KOPT-K1 (cell line): ENCODE results near the gene SLC4A1.

Experiments
- H3K27ac ChIP-seq: fragments of 200-600 bp; sonication (generic); 2 replicates; pipeline ENCODE4 v1.5.1; 2016; ENCODE audit warnings: antibody characterized with exemption, mild to moderate bottlenecking, low read depth, low read length; ENCODE audit not compliant: poor library complexity, severe bottlenecking
- H3K36me3 ChIP-seq: fragments of 200-600 bp; sonication (generic); 2 replicates; pipeline ENCODE4 v1.5.1; 2017; ENCODE audit warnings: antibody characterized with exemption, mild to moderate bottlenecking, low read length, moderate library complexity; ENCODE audit not compliant: insufficient read depth
- H3K9me3 ChIP-seq: fragments of 200-600 bp; sonication (generic); 2 replicates; pipeline ENCODE4 v1.5.1; 2017; ENCODE audit warnings: antibody characterized with exemption, low read length, mild to moderate bottlenecking; ENCODE audit not compliant: insufficient read depth, poor library complexity, severe bottlenecking

SLC4A1 gene

GRCh38 chr17:44272321-44272951 is 4.5 kb upstream of the SLC4A1 start:
- Histone ChIP-seq H3K36me3 (no peaks in the 10 kb centered on the region), H3K27ac (no peak overlapping the region), H3K9me3 (no peaks in the 10 kb centered on the region)

DNA sequence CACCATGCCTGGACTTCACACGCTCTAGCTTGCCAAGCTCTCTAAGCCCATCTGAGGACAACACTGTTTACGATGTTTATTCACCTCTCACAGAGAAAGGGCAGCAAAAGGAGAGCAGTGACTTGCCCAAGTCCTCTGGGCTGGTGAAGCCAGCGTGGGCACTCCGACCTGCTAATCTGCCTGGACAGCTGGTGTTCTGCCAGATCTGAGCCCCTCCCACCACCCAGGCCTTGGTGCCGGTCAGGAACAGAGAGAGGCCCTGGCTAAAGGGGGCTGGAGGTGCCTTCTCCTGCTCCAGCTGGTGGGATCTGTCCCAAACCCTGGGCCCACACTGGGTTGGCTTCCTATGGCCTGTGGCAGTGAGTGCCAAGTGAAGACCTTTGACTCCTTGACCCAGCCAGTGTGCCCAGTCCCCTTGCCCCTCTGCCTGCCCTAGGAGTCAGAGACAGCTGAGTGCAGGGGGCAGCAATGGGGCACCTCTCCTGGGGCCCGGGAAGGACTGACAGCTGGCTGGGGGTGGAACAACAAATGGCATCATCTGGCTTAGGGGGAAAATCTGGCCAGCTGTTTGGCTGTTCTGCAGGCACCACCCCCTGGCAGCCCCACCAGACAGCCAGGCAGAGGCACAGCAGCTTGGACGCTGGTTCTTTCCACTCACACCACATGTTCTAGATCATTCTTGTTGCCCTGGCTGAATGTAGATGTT is 1.8 kb upstream of the SLC4A1 start:
- Histone ChIP-seq H3K36me3 (no peaks in the 10 kb centered on the region), H3K27ac (no peak overlapping the region)

GRCh38 chr17:44268709-44269534 is 987 bp upstream of the SLC4A1 start:
- H3K27ac ChIP-seq: no peak overlapping the region
- H3K36me3 ChIP-seq: no peaks in the 10 kb centered on the region
- no peaks in the 10 kb centered on the region for H3K9me3 ChIP-seq

More for the DNA sequence above, 1.8 kb upstream of the SLC4A1 start:
- H3K9me3 ChIP-seq: no peaks in the 10 kb centered on the region

DNA sequence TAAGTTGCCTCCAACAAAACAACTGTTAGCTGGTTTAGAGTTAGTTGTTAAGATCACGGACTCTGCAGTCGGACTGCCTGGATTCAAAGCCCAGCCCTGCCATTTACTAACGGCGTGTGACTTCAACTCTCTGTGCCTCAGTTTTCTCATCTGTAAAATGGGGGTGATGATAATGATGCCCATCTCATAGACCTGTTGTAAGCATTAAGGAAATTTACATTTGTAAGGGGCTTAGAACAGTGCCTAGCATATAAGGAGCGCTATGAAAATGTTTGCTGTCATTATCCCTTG is 825 bp downstream of the SLC4A1 start:
- Histone ChIP-seq H3K36me3 (no peaks in the 10 kb centered on the region), H3K27ac (no peak overlapping the region), H3K9me3 (no peaks in the 10 kb centered on the region)

GRCh38 chr17:44266402-44267164 is 1.4 kb downstream of the SLC4A1 start:
- Histone ChIP-seq H3K27ac (no peak overlapping the region), H3K9me3 (no peaks in the 10 kb centered on the region), H3K36me3 (no peaks in the 10 kb centered on the region)

DNA sequence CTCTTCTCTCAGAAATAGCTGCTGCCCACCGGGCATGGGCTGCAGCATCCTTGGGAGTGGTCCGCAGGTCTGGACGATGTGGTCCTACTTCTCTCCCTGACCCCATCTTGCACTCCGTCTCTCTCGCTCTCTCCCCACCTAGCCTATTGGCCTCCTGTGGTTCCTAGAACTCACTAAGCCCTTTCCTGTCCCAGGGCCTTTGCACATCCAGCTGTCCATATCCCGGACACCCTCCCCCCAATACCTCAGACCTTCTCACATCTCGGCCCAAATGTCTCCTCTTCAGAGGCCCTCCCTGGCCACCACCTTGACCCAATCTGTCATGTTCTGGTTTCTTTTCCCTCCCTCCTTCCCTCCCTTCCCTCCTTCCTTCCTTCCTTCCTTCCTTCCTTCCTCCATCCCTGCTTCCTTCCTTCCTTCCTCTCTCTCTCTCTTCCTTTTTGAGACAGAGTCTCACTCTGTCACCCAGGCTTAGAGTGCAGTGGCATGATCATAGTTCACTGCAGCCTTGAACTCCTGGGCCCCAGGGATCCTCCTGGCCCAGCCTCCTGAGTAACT is 4.5 kb downstream of the SLC4A1 start:
- no peaks in the 10 kb centered on the region for H3K36me3 ChIP-seq
- H3K27ac ChIP-seq: no peak overlapping the region

GRCh38 chr17:44262654-44263225 is 5.2 kb downstream of the SLC4A1 start:
- no peaks in the 10 kb centered on the region for H3K9me3 ChIP-seq
- H3K27ac ChIP-seq: no peak overlapping the region
- H3K36me3 ChIP-seq: no peaks in the 10 kb centered on the region

More for the DNA sequence above, 4.5 kb downstream of the SLC4A1 start:
- no peaks in the 10 kb centered on the region for H3K9me3 ChIP-seq

DNA sequence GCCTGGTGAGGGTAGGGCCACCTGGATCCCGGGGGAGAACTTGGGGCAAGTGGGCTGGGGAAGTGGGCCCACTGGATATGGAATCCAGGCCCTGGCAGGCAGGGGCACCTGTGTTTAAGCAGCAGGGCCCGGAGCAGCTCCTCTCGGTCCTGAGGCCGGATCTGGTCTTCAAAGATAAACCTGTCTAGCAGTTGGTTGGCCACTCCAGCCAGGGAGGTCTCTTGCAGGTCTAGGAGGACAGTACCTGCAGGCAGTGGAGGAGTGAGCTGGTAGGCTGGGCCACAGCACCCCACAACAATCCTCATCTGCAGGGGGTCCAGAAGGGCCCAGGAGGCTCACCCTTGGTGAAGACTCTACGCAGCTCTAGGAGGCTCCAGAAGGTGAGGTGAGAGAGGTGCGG is 7.6 kb downstream of the SLC4A1 start:
- no peaks in the 10 kb centered on the region for H3K9me3 ChIP-seq
- no peaks in the 10 kb centered on the region for H3K36me3 ChIP-seq
- no peak overlapping the region for H3K27ac ChIP-seq

GRCh38 chr17:44258811-44259351 is 9.1 kb downstream of the SLC4A1 start:
- Histone ChIP-seq H3K9me3 (no peaks in the 10 kb centered on the region), H3K36me3 (no peaks in the 10 kb centered on the region), H3K27ac (no peak overlapping the region)

GRCh38 chr17:44257815-44258760 is 9.8 kb downstream of the SLC4A1 start:
- H3K9me3 ChIP-seq: no peaks in the 10 kb centered on the region
- no peaks in the 10 kb centered on the region for H3K36me3 ChIP-seq
- no peak overlapping the region for H3K27ac ChIP-seq

DNA sequence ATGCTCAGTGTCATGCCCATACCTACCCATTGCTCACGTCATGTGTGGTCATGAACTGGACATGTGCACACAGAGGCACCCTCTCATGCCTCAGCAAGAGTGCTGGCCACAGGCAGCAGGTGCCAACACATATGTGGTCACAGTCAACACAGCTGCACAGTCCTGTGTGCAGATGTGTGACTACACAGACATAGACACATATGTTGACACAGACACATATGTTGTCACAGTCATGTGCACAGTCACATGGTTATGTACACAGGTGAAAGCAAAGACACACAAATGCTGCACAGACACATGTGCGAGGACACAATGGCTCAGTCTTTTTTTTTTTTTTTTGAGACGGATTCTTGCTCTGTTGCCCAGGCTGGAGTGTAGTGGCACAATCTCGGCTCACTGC is 11.3 kb downstream of the SLC4A1 start:
- no peaks in the 10 kb centered on the region for H3K36me3 ChIP-seq

GRCh38 chr17:44255915-44256314 is 12.0 kb downstream of the SLC4A1 start:
- Histone ChIP-seq H3K9me3 (no peaks in the 10 kb centered on the region), H3K27ac (no peak overlapping the region), H3K36me3 (no peaks in the 10 kb centered on the region)

More for the DNA sequence above, 11.3 kb downstream of the SLC4A1 start:
- H3K9me3 ChIP-seq: no peaks in the 10 kb centered on the region
- no peak overlapping the region for H3K27ac ChIP-seq

DNA sequence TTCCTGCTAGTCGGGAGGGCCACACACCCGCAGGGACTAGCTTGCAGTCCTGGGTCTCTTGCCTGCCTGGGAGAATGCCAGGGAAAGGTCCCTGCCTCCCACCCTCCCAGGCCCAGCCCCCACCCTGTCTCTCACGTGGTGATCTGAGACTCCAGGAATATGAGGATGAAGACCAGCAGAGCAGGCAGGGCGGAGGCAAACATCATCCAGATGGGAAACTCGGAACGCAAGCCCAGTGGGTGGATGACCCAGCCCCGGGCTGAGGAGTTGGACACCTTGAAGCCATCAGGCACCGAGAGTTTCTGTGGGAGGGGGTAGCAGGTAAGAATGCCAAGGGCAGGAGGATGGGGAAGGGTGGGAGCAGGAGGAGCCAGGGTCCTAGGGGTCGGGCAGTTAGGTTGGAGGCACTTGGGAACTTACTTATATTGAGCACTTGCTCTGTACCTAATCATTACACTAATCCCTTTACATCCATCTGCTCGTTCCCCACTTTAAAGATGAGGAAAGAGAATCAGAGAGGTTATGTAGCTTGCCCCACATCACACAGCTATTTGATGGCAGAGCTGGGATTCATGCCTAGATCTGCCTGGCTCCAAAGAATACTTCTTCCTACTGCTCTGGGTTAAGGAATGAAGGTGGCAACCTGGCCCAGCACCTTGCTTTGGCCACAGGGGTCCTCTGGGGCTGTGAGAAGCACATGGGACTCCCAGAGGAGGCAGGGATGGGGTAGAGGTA is 13.4 kb downstream of the SLC4A1 start:
- Histone ChIP-seq H3K36me3 (no peaks in the 10 kb centered on the region), H3K9me3 (no peaks in the 10 kb centered on the region), H3K27ac (no peak overlapping the region)
